ENCODE measurements around the gene DELE1.

The DELE1 gene

DNA sequence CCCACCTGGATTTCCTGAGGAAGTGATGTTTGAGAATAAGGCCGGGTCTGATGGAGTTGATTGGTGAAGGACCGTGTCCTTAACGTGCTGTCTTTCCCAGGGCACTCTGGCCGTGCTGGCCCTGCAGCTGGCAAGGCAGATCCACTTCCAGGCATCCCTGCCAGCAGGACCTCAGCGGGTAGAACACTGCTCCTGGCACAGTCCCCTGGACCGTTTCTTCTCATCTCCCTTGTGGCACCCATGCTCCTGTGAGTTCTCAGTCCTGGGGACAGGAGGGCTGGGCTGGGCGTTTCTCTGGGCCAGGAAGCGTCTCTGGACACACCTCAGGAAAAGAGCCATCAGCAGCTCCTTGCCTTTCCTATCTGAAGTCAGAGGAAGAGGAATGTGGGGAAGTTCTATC is 4.4 kb downstream of the DELE1 start:
- DNase-seq = no peak

DNA sequence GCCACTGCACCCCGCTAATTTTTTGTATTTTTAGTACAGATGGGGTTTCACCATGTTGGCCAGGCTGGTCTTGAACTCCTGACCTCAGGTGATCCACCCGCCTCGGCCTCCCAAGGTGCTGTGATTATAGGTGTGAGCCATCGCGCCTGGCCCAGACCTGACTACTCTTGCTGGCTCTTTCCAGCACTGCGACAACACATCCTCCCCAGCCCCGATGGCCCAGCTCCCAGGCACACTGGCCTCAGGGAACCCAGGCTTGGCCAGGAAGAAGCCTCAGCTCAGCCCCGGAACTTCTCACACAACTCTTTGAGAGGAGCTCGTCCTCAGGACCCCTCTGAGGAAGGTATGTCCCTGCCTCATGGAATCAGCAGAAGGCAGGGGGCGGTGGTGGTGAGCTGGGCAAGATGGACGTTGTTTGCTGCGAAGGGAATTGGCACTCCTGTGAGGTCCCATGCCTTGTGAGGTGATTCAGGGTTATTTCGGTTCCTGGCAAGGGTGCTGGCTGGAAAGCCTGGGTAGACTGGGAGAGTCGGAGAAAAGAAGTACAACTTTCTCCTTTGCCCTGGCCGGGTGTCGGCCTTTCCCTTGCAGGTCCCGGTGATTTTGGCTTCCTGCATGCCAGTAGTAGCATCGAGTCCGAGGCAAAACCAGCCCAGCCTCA is 5.9 kb downstream of the DELE1 start:
- DNase-seq = no peak

DNA sequence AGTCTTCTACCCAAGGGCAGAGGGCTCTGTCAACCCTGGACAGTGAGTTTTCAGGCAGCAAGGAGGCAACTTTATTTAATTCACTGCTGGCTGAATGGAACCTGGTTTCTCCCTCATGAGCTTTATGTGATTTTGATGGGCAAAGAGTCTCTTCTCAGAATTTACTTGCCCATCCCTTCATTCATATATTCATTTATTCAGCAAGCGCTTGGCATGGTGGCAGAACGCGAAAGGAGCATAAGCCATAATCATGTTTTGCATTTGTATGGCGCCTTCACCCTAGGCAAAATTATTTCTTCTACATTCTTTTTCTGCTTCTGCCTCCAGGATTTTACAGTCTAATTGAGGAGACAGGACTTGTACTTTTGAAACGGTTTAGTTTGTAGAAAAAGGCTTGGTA is 8.0 kb downstream of the DELE1 start:
- no peak for DNase-seq

DNA sequence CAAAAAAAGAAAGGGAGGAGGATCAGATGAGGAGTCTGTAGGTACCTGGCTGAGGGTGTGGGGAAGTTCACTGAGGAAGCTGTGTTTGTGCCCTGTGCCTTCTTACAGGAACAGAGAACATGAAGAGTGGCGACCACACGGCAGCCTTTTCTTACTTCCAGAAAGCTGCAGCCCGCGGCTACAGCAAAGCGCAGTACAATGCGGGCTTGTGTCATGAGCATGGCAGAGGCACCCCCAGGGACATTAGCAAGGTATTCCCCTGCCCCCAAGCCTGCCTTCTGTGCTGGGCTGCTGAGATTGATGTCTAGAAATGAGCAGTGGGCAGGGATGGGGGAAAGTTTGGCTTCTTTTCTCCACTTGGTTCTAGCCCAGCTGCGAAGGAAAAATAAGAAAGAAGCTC is 9.5 kb downstream of the DELE1 start:
- DNase-seq = no peak

DNA sequence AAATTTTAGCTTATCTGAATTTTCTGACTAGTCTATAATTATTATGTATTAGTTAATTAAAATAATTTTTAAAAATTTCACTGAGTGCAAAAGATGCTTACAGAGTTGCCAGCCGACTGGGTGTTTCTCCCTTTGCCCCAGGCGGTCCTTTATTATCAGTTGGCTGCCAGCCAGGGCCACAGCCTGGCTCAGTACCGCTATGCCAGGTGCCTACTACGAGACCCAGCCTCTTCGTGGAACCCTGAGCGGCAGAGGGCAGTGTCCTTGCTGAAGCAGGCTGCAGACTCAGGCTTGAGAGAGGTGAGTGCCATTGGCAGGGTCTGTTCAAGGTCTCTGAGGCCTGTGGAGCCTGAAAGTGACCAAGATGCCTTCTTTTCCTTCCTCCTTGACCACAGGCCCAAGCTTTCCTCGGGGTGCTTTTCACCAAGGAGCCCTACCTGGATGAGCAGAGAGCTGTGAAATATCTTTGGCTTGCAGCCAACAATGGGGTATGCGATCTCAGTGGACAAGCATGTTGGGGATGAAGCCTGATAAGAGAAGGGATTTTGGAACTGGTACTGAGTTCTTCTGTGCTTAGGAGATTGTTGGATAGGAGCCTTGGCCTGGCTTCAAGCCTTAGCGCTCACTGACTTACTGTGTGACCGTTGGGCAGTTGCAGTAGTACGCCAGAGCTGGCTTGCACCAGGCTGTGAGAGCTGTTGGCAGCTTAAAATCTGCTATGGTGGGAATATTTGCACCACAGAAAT is 10.6 kb downstream of the DELE1 start:
- DNase-seq = no peak

DNA sequence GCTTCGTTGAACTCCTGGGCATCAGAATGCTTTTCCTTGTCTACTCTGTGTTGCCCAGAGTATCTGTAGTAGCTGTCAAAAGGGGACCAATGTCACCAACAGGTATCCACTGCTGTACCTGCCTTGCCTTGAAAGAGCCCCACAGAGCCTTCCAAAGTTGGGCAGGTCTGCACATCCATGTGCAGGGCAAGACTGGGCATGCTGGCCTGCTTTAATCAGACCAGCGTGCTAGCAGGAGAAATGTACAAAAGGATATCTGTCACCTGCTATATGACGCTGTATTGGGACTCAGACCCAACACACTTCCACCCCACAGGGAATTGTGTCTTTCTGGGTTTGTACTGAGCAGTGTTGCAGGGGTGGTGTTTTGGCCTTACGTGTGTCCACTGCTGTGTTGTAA is 11.9 kb downstream of the DELE1 start:
- no peak for DNase-seq

DNA sequence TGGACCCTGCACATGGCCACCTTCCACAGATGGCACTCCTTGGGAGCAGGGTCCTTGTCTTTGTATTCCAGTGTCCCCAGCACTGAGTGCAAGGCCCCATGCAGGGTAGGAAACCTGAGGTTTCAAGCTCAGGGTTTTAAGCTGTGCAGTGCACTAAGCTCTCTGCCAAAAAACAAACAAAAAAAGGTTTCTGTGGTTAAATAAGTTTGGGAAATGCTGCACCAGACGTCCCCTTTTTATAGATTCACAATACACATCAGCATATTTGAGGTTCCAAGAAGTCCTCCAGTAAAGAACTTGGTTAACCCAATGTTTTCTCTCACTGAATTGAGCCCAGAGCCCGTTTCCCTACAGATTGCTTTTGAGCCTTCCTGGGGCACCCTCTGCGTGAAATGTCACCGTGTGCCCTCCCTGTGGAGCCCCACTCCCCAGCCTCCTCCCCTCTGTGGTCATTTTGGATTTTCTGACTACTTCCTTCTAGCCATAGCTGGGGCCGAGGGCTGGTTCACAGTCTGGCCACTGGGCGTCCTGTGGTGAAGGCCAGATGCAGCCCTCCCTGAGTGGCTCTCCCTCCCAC is 17.1 kb downstream of the DELE1 start:
- no peak for DNase-seq

DNA sequence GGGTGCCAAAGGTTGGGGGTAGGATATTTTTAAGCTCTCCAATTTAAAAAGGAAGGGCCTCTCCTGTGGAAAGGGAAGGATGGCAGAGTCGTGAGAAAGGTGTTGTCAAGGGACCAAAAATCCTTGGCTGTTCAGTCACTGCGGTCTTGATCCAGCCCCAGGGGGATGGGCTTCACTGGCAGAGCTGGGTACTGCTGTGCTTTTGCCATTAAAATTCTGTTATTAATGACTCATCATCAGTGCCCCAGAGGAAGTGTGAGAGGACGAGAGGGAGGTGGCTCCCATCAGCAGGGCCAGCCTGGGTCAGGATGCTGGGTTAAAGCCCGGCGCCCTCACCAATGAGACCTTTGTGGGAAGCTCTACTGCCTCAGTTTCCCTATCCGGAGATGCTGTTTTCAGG is 17.6 kb downstream of the DELE1 start:
- no peak for DNase-seq

DNA sequence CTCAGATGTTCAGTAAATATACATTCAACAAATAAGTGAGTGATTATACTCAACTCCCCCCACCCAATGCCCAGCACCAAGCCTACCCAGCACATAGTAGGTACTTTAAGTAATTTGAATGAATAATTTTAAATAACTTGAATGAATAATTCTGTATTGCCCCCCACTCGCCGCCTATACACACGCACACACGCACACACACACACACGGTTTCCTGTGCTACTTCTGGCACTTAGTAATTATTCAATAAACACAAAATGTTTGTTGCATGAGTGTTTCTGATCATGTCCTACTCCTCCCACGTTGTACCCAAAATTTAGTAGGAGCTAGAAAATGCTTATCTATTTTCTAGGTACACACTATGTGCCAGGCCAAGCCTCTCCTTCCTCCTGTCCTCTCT is 18.1 kb downstream of the DELE1 start:
- DNase-seq = no peak

DNA sequence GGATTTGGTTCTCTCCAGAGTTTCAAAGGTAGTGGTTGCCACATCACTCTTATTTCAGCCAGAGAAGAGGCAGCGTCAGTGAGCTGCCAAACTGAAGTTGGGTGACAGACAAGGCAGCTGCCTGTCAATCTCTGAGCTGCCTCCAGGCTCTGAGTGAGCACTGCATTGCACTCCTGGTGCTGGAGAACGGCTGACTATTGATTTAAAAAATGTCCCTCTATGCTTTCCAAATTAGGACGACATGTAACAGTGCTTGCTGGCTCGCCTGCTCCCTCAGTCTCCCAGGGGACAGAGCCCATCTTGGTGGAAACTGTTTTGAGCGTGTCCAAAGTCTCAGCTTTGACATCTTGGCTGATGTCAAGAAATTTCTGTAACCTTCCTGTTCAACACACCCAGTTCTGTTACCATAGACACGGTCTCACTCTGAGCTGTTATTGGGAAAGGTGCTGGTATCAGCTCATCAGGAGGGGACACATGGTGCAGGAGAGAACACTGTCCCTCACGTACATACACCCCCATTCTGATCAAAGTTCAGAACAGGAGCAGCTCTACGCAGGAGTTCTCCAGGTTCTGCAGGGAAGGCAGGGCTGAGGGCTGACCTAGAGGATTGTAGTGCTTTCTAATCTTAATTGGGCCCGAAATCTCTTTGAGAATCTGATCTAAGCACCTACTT is 18.6 kb downstream of the DELE1 start:
- no peak for DNase-seq

DNA sequence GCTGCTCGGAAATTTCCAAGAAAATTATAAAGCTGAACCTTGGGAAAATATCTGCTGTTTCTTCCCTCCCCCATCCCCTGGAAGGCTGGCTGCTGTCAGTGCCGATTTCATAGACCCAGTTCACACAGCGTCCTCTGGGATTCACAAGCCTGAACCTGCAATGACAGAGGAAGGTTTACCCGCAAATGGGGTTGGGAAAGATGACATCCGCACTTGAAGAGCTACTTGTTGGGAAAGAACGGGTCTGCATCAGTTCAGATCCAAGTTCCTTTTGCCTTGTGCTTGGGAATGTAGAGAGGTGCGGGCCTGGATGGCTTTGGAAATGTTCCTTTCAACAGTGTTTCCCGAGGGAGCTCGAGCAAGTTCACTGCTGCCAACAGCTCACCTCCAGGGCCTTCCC is 20.4 kb downstream of the DELE1 start:
- no peak for DNase-seq

DNA sequence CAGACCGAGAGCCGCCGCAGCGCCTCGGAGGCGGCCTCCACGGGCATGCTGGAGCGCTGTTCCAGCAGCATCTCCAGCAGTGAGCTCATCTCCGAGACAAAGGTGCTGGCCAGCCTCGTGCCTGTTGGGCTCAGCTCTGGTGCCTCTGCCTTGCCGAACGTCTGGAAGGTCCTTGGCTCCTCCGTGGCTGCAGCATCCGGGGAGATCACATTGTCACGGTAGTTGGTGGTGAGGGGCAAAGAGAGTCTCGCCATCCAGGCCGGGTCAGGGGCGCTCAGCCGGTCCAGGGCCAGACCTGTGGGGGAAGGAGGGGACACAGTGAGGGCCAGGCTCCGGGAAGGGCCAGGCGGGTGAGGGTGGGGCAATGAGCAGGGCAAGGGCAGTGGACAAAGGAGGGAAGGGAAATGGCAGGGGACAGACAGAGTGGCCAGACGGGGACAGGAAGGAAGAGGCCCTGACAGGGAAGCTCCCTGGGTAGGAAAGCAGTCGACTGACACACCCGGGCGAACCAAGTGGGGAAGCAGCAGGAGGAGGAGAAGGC is 21.9 kb downstream of the DELE1 start:
- no peak for DNase-seq

DNA sequence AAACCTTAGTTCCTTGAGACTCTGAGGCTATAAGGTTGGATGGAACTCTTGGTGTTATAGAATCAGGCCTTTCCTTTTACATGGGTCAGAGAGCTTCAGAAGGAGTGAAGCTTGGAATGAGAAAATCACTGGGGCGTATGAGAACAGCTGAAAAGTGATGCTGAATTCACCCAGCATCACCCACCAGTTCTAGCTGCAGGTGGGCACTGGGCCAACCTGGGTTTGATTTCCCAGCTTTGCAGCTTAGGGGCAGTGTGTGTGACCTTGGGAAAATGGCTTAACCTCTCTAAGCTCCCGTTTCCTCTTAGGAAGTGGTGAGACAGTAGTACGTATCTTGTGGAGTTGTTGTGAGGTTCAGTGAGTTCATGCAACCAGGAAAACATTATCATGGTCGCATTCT is 23.6 kb downstream of the DELE1 start:
- no peak for DNase-seq

DNA sequence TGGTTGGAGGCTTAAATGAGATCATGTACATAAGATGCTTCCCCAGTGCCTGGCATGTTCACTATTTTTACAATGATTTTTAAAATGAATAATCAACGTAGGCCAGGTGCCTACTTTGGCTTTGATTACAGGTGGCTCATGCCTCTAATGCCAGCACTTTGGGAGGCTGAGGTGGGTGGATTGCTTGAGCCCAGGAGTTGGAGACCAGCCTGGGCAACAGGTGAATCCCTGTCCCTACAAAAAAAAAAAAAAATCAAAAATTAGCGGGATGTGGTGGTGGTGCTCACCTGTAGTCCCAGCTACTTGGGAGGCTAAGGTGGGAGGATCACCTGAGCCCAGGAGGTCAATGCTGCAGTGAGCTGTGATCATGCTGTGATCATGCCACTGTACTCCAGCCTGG is 25.1 kb downstream of the DELE1 start:
- no peak for DNase-seq

DNA sequence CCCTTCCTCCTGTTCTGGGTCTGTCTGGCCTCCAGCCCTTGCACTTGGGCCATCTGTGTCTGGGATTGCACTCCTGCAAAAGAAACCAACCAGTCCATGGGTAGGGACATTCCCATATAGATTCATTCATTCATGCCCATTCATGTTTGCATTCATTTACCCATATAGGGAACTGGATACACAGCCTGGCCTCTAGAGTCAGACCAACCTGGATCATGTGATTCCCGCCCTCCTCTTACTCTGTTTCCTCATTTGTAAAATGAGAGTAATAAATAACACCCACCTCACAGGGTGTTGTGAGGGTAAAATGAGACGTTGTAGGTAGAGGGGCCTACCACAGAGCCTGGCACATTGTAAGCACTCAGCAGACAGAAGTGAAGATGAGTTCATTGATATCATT is 25.8 kb downstream of the DELE1 start:
- DNase-seq = no peak

DNA sequence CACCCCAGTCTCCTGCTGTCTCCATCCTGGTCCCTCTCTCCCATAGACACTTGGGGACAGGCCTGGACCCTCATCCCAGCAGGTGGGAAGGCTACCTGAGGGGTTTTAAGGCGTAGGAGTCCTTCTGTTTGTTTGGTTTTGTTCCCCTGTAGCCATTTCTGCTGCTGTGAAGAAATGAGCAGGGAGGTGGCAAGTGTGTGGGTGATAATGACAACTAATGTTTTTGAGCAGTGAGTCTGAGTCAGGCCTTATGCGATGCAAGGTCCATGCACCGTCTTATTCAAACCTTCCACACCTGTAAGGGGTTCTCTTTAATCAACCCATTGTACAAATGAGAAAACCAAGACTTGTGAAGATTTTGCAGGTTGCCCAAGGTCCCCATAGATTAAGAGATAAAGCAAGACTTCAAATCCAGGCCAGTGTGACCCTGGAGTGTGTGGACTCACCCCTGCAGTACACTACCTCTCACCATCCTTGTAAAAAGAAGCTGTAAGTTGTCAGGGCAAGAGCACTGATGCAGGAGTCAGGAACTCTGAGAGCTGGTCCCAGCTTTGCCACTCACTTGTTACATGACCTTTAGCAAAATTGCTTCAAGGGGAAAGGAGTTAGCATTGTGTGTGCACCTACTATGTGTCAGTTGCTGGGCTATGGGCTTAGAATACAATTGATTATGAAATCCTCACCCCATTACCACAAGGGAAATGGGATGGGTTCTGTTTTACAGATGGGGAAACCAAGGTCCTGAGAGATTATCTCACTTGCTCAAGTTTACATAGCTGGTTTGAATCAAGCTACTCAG is 26.7 kb downstream of the DELE1 start:
- no peak for DNase-seq

DNA sequence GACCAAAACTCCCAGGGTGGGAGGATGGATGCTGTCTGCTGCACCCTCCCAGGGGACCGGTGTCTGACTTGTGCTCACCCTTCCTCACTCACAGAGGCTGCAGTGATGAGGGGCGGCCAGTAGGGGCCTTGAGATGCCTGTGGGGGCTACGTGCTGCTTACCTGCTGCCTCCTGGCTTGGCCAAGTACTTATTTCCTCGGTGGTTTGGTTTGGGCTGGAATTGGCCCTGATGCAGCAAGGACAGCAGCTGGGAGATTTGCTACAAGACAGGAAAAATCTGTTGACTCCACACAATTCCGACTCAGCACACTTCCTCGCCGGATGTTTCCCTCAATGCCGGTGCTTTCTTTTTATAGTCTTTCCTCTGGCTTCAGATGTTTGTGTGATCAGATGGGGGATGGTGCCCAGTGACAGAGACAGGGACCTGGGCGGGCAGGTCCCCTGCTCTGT is 27.7 kb downstream of the DELE1 start:
- peak; percentile 56 for DNase-seq

DNA sequence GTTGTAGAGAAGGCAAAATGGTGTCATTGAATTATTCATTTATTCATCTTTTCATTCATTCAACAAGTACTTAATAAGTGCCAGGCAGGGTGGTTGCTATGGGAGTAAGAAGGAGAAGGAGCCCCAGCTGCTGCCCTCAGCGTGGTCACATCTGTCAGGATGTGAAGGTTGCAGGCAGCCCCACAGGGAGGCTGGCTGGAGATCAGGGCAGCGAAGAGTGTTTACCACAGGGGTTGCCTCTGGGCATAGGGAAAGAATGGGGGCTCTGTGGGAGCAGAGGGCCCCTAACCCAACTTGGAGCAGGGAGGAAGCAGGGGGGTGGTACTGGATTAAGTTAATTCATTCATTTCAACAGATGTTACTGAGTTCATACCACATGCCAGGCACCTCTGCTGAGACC is 28.3 kb downstream of the DELE1 start:
- DNase-seq = no peak

DNA sequence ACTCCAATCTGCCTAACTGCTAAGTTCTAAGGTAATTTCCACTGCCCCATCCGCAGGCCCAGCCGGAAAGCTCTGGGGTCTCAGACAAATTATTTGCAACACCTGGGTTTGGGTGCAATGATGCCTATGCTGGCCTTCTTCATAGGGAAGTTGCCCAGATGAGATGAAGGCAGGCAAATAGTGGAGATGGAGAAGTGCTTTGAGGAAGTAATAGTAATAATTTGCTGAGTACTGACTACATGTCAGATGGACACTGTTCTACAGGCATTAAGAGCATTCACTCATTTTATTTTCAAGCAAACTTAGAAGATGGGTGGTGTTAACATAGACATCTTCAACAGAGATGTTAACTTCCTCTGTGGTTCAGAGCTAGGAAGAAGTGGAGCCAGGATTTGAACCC is 30.5 kb downstream of the DELE1 start:
- DNase-seq = no peak

DNA sequence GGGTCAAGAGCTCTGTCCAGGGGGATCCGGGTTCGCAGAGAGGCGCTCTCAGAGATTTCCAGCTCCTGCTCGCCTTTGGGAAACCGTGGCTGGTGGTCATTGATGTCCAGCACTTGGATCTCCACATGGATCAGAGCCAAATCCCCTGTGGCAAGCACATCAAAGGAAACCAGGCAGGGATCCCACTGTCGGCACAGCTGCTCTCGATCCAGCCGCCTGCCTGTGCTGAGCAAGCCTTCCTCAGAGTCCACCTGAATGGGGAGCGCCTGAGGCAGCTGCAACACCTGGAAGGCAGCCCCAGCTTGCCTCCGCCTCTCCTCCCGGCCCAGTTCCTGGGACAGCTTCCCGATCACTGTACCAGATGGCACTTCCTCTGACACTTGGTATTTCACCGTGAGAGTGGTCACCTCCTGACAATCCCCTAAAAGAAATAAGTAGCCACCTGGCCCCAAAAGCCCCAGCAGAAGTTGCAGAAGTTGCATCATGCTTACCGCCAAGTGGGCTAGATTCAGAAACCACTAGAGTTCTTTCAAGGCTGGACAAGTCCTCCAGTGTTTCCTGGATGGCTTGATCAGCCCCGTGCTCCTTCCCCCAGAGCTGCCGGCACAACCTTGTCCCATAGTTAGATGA is 33.8 kb downstream of the DELE1 start:
- no peak for DNase-seq

DNA sequence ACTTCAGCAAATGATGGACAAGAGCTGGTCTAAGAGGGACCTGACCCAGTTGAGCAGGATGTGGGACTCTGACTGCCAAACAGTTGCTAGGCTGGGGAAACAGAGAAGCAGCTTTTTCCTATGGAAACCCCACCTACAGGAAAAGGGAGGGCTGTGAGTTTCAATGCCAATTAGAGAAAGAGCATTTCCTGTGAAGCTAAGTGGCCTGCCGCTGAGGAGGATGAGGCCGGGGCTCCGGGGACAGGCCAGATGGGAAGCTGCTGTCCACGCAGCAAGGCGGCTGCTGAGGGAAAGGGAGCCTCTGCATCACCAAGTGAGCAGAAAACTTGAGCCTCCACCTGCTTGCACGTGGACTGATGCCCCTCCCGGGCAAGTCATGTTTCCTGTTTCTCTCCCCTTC is 34.4 kb downstream of the DELE1 start, which contains the start of gene PCDH12:
TSS of gene PCDH12 (minus strand) at position 90 of the 400 bp plus-strand sequence. CDS start 351 bp downstream, outside the sequence.
- DNase-seq = peak; percentile 28

DNA sequence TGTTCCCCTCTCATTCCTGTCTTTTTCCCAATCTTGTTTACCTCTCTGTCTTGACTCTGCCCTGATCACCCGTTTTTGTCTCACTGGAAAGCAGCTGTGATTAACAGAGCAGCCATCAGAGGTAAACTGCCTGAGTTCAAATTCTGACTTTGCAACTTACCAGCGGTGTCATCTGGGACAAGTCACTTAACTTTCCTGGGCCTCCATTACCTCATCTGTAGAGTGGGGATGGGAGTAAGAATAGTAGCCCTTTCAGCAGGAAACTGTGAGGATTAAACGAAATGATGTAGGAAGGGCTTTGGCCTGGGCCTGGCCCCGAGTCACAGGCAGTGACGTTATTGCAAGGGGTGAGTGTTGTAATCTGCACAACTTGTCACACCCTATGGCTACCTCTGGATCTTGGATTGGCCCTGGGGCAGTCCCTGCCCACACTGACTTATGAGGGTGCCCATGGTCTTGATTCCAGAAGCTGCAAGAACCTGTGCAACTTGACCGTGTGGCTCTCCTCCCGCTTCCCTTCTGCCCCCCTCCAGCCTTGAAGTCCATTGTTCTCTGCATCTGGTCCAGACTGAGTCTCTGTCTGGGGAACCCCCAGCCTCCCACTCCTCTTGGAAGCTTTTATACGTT is 35.0 kb downstream of the DELE1 start:
- DNase-seq = peak; percentile 41
